Measurements from ENCODE around the gene TPRKB. TPM values are rescaled to one million over a fixed set of nuclear protein-coding genes. Genes with fewer than 3 reads are reported as not detected.

The TPRKB gene
- total RNA-seq, 1 experiment from 2014 or later: 36.7 TPM

- BruUV-seq (replicated peaks): no TSS peak
- Mint-ChIP-seq H3K36me3 (ENCODE audit: insufficient read depth, unreplicated experiment) (peaks cover 40% of the 10 kb centered on the region), H3K27me3 (ENCODE audit: unreplicated experiment) (no peaks in the 10 kb centered on the region)
Measured at GRCh38 chr2:73766994-73767393, 29.8 kb upstream of the TPRKB start.

GRCh38 chr2:73766349-73766748 is 29.2 kb upstream of the TPRKB start:
- no TSS peak for BruUV-seq (replicated peaks)
- H3K27me3 Mint-ChIP-seq (ENCODE audit: unreplicated experiment): no peaks in the 10 kb centered on the region
- H3K4me1 Mint-ChIP-seq (ENCODE audit: low read depth, unreplicated experiment): peaks cover 9% of the 10 kb centered on the region
- no peak for DNase-seq
- intact Hi-C loops (cut with micrococcal nuclease; ENCODE audit: unreplicated experiment): no loop called here
- no peaks in the 10 kb centered on the region for H3K9me3 Mint-ChIP-seq (ENCODE audit: low read depth, unreplicated experiment)
- H3K4me3 Mint-ChIP-seq (ENCODE audit: low read depth, unreplicated experiment): no peak overlapping the region
- H3K27ac Mint-ChIP-seq (ENCODE audit: unreplicated experiment): no peak overlapping the region
- peaks cover 37% of the 10 kb centered on the region for H3K36me3 Mint-ChIP-seq (ENCODE audit: insufficient read depth, unreplicated experiment)
- no peak for TF ChIP-seq CTCF (IDR thresholded peaks at IDR 0.05; ENCODE audit: unreplicated experiment)
- CTCF ChIA-PET: no interaction called here

More at GRCh38 chr2:73766994-73767393, 29.8 kb upstream of the TPRKB start:
- TF ChIP-seq CTCF (IDR thresholded peaks at IDR 0.05; ENCODE audit: unreplicated experiment): no peak
- CTCF ChIA-PET: no interaction called here
- H3K4me1 Mint-ChIP-seq (ENCODE audit: low read depth, unreplicated experiment): peaks cover 9% of the 10 kb centered on the region
- no peaks in the 10 kb centered on the region for H3K9me3 Mint-ChIP-seq (ENCODE audit: low read depth, unreplicated experiment)
- no peak overlapping the region for H3K27ac Mint-ChIP-seq (ENCODE audit: unreplicated experiment)
- no peak for DNase-seq
- intact Hi-C loops (cut with micrococcal nuclease; ENCODE audit: unreplicated experiment): no loop called here
- no peak overlapping the region for H3K4me3 Mint-ChIP-seq (ENCODE audit: low read depth, unreplicated experiment)

- Mint-ChIP-seq H3K27me3 (ENCODE audit: unreplicated experiment) (no peaks in the 10 kb centered on the region), H3K36me3 (ENCODE audit: insufficient read depth, unreplicated experiment) (peaks cover 32% of the 10 kb centered on the region), H3K4me1 (ENCODE audit: low read depth, unreplicated experiment) (peaks cover 9% of the 10 kb centered on the region), H3K4me3 (ENCODE audit: low read depth, unreplicated experiment) (no peak overlapping the region), H3K27ac (ENCODE audit: unreplicated experiment) (no peak overlapping the region), H3K9me3 (ENCODE audit: low read depth, unreplicated experiment) (no peaks in the 10 kb centered on the region)
- intact Hi-C loops (cut with micrococcal nuclease; ENCODE audit: unreplicated experiment): no loop called here
- no peak for TF ChIP-seq CTCF (IDR thresholded peaks at IDR 0.05; ENCODE audit: unreplicated experiment)
- no peak for DNase-seq
- CTCF ChIA-PET: no interaction called here
- BruUV-seq (replicated peaks): no TSS peak
Measured at GRCh38 chr2:73764945-73765344, 27.8 kb upstream of the TPRKB start.

GRCh38 chr2:73762571-73762970 is 25.4 kb upstream of the TPRKB start:
- no TSS peak for BruUV-seq (replicated peaks)
- peaks cover 9% of the 10 kb centered on the region for H3K4me1 Mint-ChIP-seq (ENCODE audit: low read depth, unreplicated experiment)
- no peak overlapping the region for H3K27ac Mint-ChIP-seq (ENCODE audit: unreplicated experiment)
- no peaks in the 10 kb centered on the region for H3K9me3 Mint-ChIP-seq (ENCODE audit: low read depth, unreplicated experiment)
- no peak for DNase-seq
- H3K36me3 Mint-ChIP-seq (ENCODE audit: insufficient read depth, unreplicated experiment): peaks cover 34% of the 10 kb centered on the region
- H3K4me3 Mint-ChIP-seq (ENCODE audit: low read depth, unreplicated experiment): no peak overlapping the region
- no peak for TF ChIP-seq CTCF (IDR thresholded peaks at IDR 0.05; ENCODE audit: unreplicated experiment)
- intact Hi-C loops (cut with micrococcal nuclease; ENCODE audit: unreplicated experiment): no loop called here
- H3K27me3 Mint-ChIP-seq (ENCODE audit: unreplicated experiment): no peaks in the 10 kb centered on the region
- CTCF ChIA-PET: no interaction called here

Data from Calu3 (cell line).